Calu3 (cell line): ENCODE data around the gene LST1. TPM values are rescaled to one million over a fixed set of nuclear protein-coding genes. Genes with fewer than 3 reads are reported as not detected.

Experiments
- BruUV-seq: library from RNA; stranded (reverse); fragments of 400-500 nt; replicated peaks from 2 replicates; lab custom pipeline; 2021; lab: Mats Ljungman, UMichigan
- CTCF ChIA-PET: fragments of 300-600 bp; sonication (Branson Sonifier 250); formaldehyde crosslinking; loops from one replicate; lab custom pipeline; 2022; ENCODE audit warnings: antibody characterized with exemption; lab: Charles Lee
- DNase-seq: peaks from one replicate; pipeline ENCODE4 v3.0.0; 2022
- H3K27ac Mint-ChIP-seq: one replicate; pipeline ENCODE4 v1.8.0; 2022; ENCODE audit warnings: mixed read lengths; ENCODE audit not compliant: unreplicated experiment
- H3K27me3 Mint-ChIP-seq: one replicate; pipeline ENCODE4 v1.8.0; 2022; ENCODE audit warnings: mixed read lengths; ENCODE audit not compliant: unreplicated experiment
- H3K36me3 Mint-ChIP-seq: one replicate; pipeline ENCODE4 v1.8.0; 2022; ENCODE audit warnings: mild to moderate bottlenecking, moderate library complexity, mixed read lengths; ENCODE audit not compliant: insufficient read depth, unreplicated experiment
- H3K4me1 Mint-ChIP-seq: one replicate; pipeline ENCODE4 v1.8.0; 2022; ENCODE audit warnings: mild to moderate bottlenecking, low read depth, mixed read lengths; ENCODE audit not compliant: unreplicated experiment
- H3K4me3 Mint-ChIP-seq: one replicate; pipeline ENCODE4 v1.8.0; 2022; ENCODE audit warnings: mild to moderate bottlenecking, low read depth, moderate library complexity, mixed read lengths; ENCODE audit not compliant: unreplicated experiment
- H3K9me3 Mint-ChIP-seq: one replicate; pipeline ENCODE4 v1.8.0; 2022; ENCODE audit warnings: low read depth, mixed read lengths; ENCODE audit not compliant: unreplicated experiment
- CTCF ChIP-seq: fragments of 200-600 bp; IDR thresholded peaks from one replicate; pipeline ENCODE4 v1.8.0; 2022; ENCODE audit warnings: antibody characterized with exemption; ENCODE audit not compliant: unreplicated experiment
- intact Hi-C: fragments of 100-400 bp; cut with micrococcal nuclease; formaldehyde crosslinking; loops from one replicate; pipeline ENCODE4 v1.10.0; 2022; ENCODE audit not compliant: unreplicated experiment
- total RNA-seq: library from RNA; stranded (reverse); gene quantifications from 2 replicates; pipeline ENCODE4 v1.2.3, GENCODE V29; 2022

The LST1 gene
- total RNA-seq, 1 experiment from 2014 or later: 0.94 TPM

- H3K27ac Mint-ChIP-seq: peak overlapping the region; percentile 87
- intact Hi-C loops: no loop called here
- H3K4me1 Mint-ChIP-seq: peaks cover 13% of the 10 kb centered on the region
- H3K4me3 Mint-ChIP-seq: peak overlapping the region; percentile 84
- TF ChIP-seq CTCF: no peak
- peaks cover 21% of the 10 kb centered on the region for H3K27me3 Mint-ChIP-seq
- peak; percentile 100 for DNase-seq
- no peaks in the 10 kb centered on the region for H3K9me3 Mint-ChIP-seq
- TSS peak; percentile 99 for BruUV-seq
- peaks cover 53% of the 10 kb centered on the region for H3K36me3 Mint-ChIP-seq
- CTCF ChIA-PET: interaction anchor here (0.7 to 2.9 kb wide), 4 partner anchors 18 to 569 kb away, joined by 3 to 6 read pairs (median 4); partner anchors contain the start of gene APOM
These were observed 33.9 kb downstream of the LST1 start for GRCh38 chr6:31619805-31620585.

GRCh38 chr6:31620586-31621319, 34.7 kb downstream of the LST1 start, which contains the start of gene PRRC2A:
TSS of gene PRRC2A (plus strand) at chr6:31620715. CDS start at chr6:31622790, 2,075 bp downstream.
- intact Hi-C loops: no loop called here
- Mint-ChIP-seq H3K9me3 (no peaks in the 10 kb centered on the region), H3K4me1 (peaks cover 13% of the 10 kb centered on the region), H3K27me3 (peaks cover 14% of the 10 kb centered on the region), H3K27ac (peak within 1 kb of the TSS; percentile 87), H3K4me3 (peak within 1 kb of the TSS; percentile 84), H3K36me3 (peaks cover 61% of the 10 kb centered on the region)
- DNase-seq: peak; percentile 89
- CTCF ChIA-PET: interaction anchor here (0.6 to 2.9 kb wide), 5 partner anchors 17 to 115 kb away, joined by 3 to 15 read pairs (median 5); partner anchors contain the start of genes APOM and BAG6
- BruUV-seq: no TSS peak
- no peak for TF ChIP-seq CTCF

GRCh38 chr6:31621320-31621939, 35.4 kb downstream of the LST1 start:
- no peak for DNase-seq
- H3K27ac Mint-ChIP-seq: peak overlapping the region; percentile 87
- H3K4me3 Mint-ChIP-seq: peak overlapping the region; percentile 84
- TSS peak; percentile 68 for BruUV-seq
- H3K9me3 Mint-ChIP-seq: no peaks in the 10 kb centered on the region
- TF ChIP-seq CTCF: no peak
- intact Hi-C loops: no loop called here
- H3K4me1 Mint-ChIP-seq: peaks cover 13% of the 10 kb centered on the region
- CTCF ChIA-PET: interaction anchor here (0.6 to 2.9 kb wide), 5 partner anchors 12 to 118 kb away, joined by 3 to 15 read pairs (median 4); partner anchors contain the start of gene BAG6
- peaks cover 7% of the 10 kb centered on the region for H3K27me3 Mint-ChIP-seq
- peaks cover 67% of the 10 kb centered on the region for H3K36me3 Mint-ChIP-seq

- H3K4me3 Mint-ChIP-seq: peak overlapping the region; percentile 84
- intact Hi-C loops: no loop called here
- H3K9me3 Mint-ChIP-seq: no peaks in the 10 kb centered on the region
- no peak for DNase-seq
- CTCF ChIA-PET: interaction anchor here (0.8 to 2.9 kb wide), 5 partner anchors 12 to 117 kb away, joined by 3 to 15 read pairs (median 3); partner anchors contain the start of gene BAG6
- H3K36me3 Mint-ChIP-seq: peaks cover 73% of the 10 kb centered on the region
- H3K27me3 Mint-ChIP-seq: peaks cover 1% of the 10 kb centered on the region
- no peak for TF ChIP-seq CTCF
- no TSS peak for BruUV-seq
- peaks cover 13% of the 10 kb centered on the region for H3K4me1 Mint-ChIP-seq
- peak overlapping the region; percentile 87 for H3K27ac Mint-ChIP-seq
These were observed 35.9 kb downstream of the LST1 start for GRCh38 chr6:31621991-31622390.
